IPS-18c (cell line): ENCODE data around the gene TBCE.
"Not testable (repeated sequence)": the region's sequence is repeated elsewhere in the genome, so short reads cannot be mapped to it uniquely, and the experiment has no call there.

Experiments used
- H3K4me3 ChIP-seq: 2 replicates; pipeline ENCODE4 v1.7.0; 2013; ENCODE audit warnings: low read depth, mild to moderate bottlenecking, low read length, moderate library complexity; ENCODE audit not compliant: insufficient read depth
- H3K9me3 ChIP-seq: one replicate; pipeline ENCODE4 v1.6.1; 2013; ENCODE audit warnings: mild to moderate bottlenecking, low read length, moderate library complexity; ENCODE audit not compliant: control insufficient read depth, insufficient read depth

The TBCE gene

GRCh38 chr1:235342039-235342438, 25.2 kb upstream of the TBCE start:
- Histone ChIP-seq H3K9me3 (no peaks in the 10 kb centered on the region), H3K4me3 (no peak overlapping the region)

- no peak overlapping the region for H3K4me3 ChIP-seq
- no peaks in the 10 kb centered on the region for H3K9me3 ChIP-seq
Measured at GRCh38 chr1:235342471-235342870, 24.8 kb upstream of the TBCE start.

GRCh38 chr1:235343726-235344125, 23.5 kb upstream of the TBCE start:
- no peaks in the 10 kb centered on the region for H3K9me3 ChIP-seq
- H3K4me3 ChIP-seq: no peak overlapping the region

- Histone ChIP-seq H3K9me3 (no peaks in the 10 kb centered on the region), H3K4me3 (no peak overlapping the region)
Measured at GRCh38 chr1:235351441-235351840, 15.8 kb upstream of the TBCE start.

DNA sequence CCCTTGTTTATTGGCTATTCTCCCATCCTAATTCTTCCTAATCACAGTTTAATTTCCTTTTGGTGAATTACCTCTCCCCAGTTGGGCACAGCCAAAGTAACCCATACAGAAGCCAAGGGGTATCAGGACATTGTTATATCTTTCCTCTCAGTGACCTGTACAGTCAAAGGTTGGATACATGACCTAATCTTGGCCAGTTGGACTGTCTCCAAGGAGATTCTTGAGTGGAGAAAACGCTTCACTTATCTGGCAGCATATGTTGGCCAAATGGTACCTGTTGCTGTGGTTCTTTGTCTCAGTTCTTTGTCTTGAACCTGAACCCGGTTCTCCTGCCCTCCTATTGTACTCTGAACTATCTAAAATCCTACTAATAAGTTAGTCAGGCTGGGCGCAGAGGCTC, 15.3 kb upstream of the TBCE start:
- H3K4me3 ChIP-seq: no peak overlapping the region
- H3K9me3 ChIP-seq: no peaks in the 10 kb centered on the region

GRCh38 chr1:235357485-235358373, 9.5 kb upstream of the TBCE start:
- H3K4me3 ChIP-seq: no peak overlapping the region

GRCh38 chr1:235358899-235359298, 8.3 kb upstream of the TBCE start:
- Histone ChIP-seq H3K9me3 (no peaks in the 10 kb centered on the region), H3K4me3 (no peak overlapping the region)

More at GRCh38 chr1:235357485-235358373, 9.5 kb upstream of the TBCE start:
- no peaks in the 10 kb centered on the region for H3K9me3 ChIP-seq

- H3K9me3 ChIP-seq, H3K4me3 ChIP-seq: not testable (repeated sequence)
Measured at GRCh38 chr1:235364189-235364588, 3.0 kb upstream of the TBCE start.

- H3K4me3 ChIP-seq: no peak overlapping the region
Measured at GRCh38 chr1:235366286-235366685, 941 bp upstream of the TBCE start.

GRCh38 chr1:235368428-235368827, 1.2 kb downstream of the TBCE start:
- peaks cover 4% of the 10 kb centered on the region for H3K9me3 ChIP-seq
- peak overlapping the region; percentile 87; the same call in 1 of the 2 replicates for H3K4me3 ChIP-seq

More at GRCh38 chr1:235366286-235366685, 941 bp upstream of the TBCE start:
- H3K9me3 ChIP-seq: peaks cover 4% of the 10 kb centered on the region

DNA sequence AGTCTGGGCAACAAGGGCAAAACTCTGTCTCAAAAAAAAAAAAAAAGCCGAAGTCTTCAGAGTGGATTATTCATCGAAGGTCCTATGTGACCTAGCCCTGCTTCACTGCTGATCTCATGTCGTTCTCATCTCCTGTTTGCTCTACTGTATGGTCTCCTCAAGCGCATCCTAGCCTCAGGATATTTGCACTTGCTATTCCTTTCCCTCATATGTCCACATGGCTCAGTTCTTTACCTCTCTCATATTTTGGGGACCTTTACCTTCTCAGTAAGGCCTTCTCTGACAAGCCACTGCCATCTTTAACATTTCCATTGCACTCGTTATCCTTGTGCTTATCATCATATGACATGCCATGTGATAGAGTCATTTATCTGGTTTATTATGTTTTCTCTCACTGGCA, 2.6 kb downstream of the TBCE start:
- H3K4me3 ChIP-seq: no peak overlapping the region
- peaks cover 4% of the 10 kb centered on the region for H3K9me3 ChIP-seq

- Histone ChIP-seq H3K9me3 (no peaks in the 10 kb centered on the region), H3K4me3 (no peak overlapping the region)
Measured at GRCh38 chr1:235375919-235376605, 8.8 kb downstream of the TBCE start.

DNA sequence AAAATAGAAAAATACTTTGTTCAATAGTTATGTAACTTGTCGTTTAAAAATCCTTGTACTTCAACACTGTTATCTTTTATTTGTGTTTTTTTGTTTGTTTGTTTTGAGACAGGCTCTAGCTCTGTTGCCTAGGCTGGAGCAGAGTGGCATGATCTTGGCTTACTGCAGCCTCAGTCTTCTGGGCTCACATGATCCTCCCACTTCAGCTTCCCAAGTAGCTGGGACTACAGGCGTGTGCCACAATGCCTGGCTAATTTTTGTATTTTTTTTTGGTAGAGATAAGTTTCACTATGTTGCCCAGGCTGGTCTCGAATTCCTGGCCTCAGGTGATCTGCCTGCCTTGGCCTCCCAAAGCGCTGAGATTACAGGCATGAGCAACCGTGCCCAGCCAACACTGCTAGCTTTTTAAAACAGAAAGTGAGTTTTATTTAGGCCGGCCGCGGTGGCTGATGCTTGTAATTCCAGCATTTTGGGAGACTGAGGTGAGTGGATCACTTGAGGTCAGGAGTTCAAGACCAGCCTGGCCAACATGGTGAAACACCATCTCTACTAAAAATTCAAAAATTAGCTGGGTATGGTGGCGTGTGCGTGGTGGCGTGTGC, 11.0 kb downstream of the TBCE start:
- H3K4me3 ChIP-seq, H3K9me3 ChIP-seq: not testable (repeated sequence)

DNA sequence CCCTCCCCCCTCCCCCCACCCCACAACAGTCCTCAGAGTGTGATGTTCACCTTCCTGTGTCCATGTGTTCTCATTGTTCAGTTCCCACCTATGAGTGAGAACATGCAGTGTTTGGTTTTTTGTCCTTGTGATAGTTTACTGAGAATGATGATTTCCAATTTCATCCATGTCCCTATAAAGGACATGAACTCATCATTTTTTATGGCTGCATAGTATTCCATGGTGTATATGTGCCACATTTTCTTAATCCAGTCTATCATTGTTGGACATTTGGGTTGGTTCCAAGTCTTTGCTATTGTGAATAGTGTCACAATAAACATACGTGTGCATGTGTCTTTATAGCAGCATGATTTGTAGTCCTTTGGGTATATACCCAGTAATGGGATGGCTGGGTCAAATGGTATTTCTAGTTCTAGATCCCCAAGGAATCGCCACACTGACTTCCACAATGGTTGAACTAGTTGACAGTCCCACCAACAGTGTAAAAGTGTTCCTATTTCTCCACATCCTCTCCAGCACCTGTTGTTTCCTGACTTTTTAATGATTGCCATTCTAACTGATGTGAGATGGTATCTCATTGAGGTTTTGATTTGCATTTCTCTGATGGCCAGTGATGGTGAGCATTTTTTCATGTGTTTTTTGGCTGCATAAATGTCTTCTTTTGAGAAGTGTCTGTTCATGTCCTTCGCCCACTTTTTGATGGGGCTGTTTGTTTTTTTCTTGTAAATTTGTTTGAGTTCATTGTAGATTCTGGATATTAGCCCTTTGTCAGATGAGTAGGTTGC, 14.9 kb downstream of the TBCE start:
- not testable (repeated sequence) for H3K4me3 ChIP-seq, H3K9me3 ChIP-seq

- not testable (repeated sequence) for H3K9me3 ChIP-seq, H3K4me3 ChIP-seq
Measured at GRCh38 chr1:235385633-235386032, 18.4 kb downstream of the TBCE start.

GRCh38 chr1:235391874-235392273, 24.6 kb downstream of the TBCE start:
- peaks cover 2% of the 10 kb centered on the region for H3K9me3 ChIP-seq
- no peak overlapping the region for H3K4me3 ChIP-seq

- Histone ChIP-seq H3K9me3 (no peaks in the 10 kb centered on the region), H3K4me3 (no peak overlapping the region)
Measured at GRCh38 chr1:235397733-235398132, 30.5 kb downstream of the TBCE start.
